HUES6 (cell line): ENCODE data around the gene FAM120B.
"Not testable (repeated sequence)": the region's sequence is repeated elsewhere in the genome, so short reads cannot be mapped to it uniquely, and the experiment has no call there.

Experiments used
- H3K27ac ChIP-seq: 2 replicates; pipeline ENCODE4 v1.7.0; 2013; ENCODE audit warnings: low read depth, mild to moderate bottlenecking, low read length, inconsistent platforms
- H3K27me3 ChIP-seq: 2 replicates; pipeline ENCODE4 v1.6.1; 2013; ENCODE audit warnings: low read length; ENCODE audit not compliant: control insufficient read depth, insufficient read depth
- H3K36me3 ChIP-seq: 2 replicates; pipeline ENCODE4 v1.6.1; 2013; ENCODE audit warnings: low read length; ENCODE audit not compliant: control insufficient read depth, insufficient read depth
- H3K4me1 ChIP-seq: 2 replicates; pipeline ENCODE4 v1.6.1; 2013; ENCODE audit warnings: low read length; ENCODE audit not compliant: control insufficient read depth, insufficient read depth
- H3K4me3 ChIP-seq: 2 replicates; pipeline ENCODE4 v1.5.1; 2013; ENCODE audit warnings: low read depth, low read length
- H3K9ac ChIP-seq: one replicate; pipeline ENCODE4 v1.6.1; 2013; ENCODE audit warnings: mild to moderate bottlenecking, low read length
- H3K9me3 ChIP-seq: 2 replicates; pipeline ENCODE4 v1.6.1; 2013; ENCODE audit warnings: low read depth, low read length; ENCODE audit not compliant: control insufficient read depth, insufficient read depth

The FAM120B gene

GRCh38 chr6:170407200-170407599, 100.6 kb downstream of the FAM120B start:
- no peak overlapping the region for H3K4me3 ChIP-seq
- H3K9ac ChIP-seq = no peak overlapping the region
- peaks cover 22% of the 10 kb centered on the region for H3K4me1 ChIP-seq
- no peak overlapping the region for H3K27ac ChIP-seq
- no peaks in the 10 kb centered on the region for H3K9me3 ChIP-seq
- no peaks in the 10 kb centered on the region for H3K27me3 ChIP-seq
- H3K36me3 ChIP-seq = peaks cover 22% of the 10 kb centered on the region

- Histone ChIP-seq H3K36me3 (peaks cover 22% of the 10 kb centered on the region), H3K9me3 (no peaks in the 10 kb centered on the region), H3K4me3 (no peak overlapping the region), H3K9ac (no peak overlapping the region), H3K27ac (no peak overlapping the region), H3K4me1 (peaks cover 15% of the 10 kb centered on the region), H3K27me3 (no peaks in the 10 kb centered on the region)
Observed at GRCh38 chr6:170407932-170408331, 101.4 kb downstream of the FAM120B start.

- H3K4me1 ChIP-seq, H3K27me3 ChIP-seq, H3K27ac ChIP-seq, H3K4me3 ChIP-seq, H3K9ac ChIP-seq, H3K9me3 ChIP-seq: not testable (repeated sequence)
- H3K36me3 ChIP-seq = peaks cover 16% of the 10 kb centered on the region
Observed at GRCh38 chr6:170409746-170410145, 103.2 kb downstream of the FAM120B start.

- no peak overlapping the region for H3K4me3 ChIP-seq
- H3K36me3 ChIP-seq = peaks cover 11% of the 10 kb centered on the region; the same call in 1 of the 2 replicates
Observed at GRCh38 chr6:170410241-170410640, 103.7 kb downstream of the FAM120B start.

GRCh38 chr6:170415318-170415717, 108.8 kb downstream of the FAM120B start:
- Histone ChIP-seq H3K9ac (no peak overlapping the region), H3K27me3 (no peaks in the 10 kb centered on the region), H3K27ac (no peak overlapping the region), H3K36me3 (no peaks in the 10 kb centered on the region), H3K4me1 (no peaks in the 10 kb centered on the region), H3K9me3 (no peaks in the 10 kb centered on the region), H3K4me3 (no peak overlapping the region)

More at GRCh38 chr6:170410241-170410640, 103.7 kb downstream of the FAM120B start:
- H3K27ac ChIP-seq = no peak overlapping the region
- H3K9me3 ChIP-seq = no peaks in the 10 kb centered on the region
- no peaks in the 10 kb centered on the region for H3K27me3 ChIP-seq
- no peak overlapping the region for H3K9ac ChIP-seq
- H3K4me1 ChIP-seq = no peaks in the 10 kb centered on the region

GRCh38 chr6:170416303-170416702, 109.7 kb downstream of the FAM120B start:
- Histone ChIP-seq H3K9ac (no peak overlapping the region), H3K36me3 (no peaks in the 10 kb centered on the region), H3K27me3 (no peaks in the 10 kb centered on the region), H3K9me3 (no peaks in the 10 kb centered on the region), H3K27ac (no peak overlapping the region), H3K4me1 (no peaks in the 10 kb centered on the region), H3K4me3 (no peak overlapping the region)

- H3K9ac ChIP-seq = no peak overlapping the region
- H3K4me1 ChIP-seq = no peaks in the 10 kb centered on the region
- no peaks in the 10 kb centered on the region for H3K27me3 ChIP-seq
- H3K9me3 ChIP-seq = no peaks in the 10 kb centered on the region
- no peak overlapping the region for H3K4me3 ChIP-seq
- H3K27ac ChIP-seq = no peak overlapping the region
- no peaks in the 10 kb centered on the region for H3K36me3 ChIP-seq
Observed at GRCh38 chr6:170416959-170417606, 110.5 kb downstream of the FAM120B start.

- Histone ChIP-seq H3K27ac (no peak overlapping the region), H3K9ac (no peak overlapping the region), H3K27me3 (no peaks in the 10 kb centered on the region), H3K4me3 (no peak overlapping the region), H3K4me1 (no peaks in the 10 kb centered on the region), H3K36me3 (no peaks in the 10 kb centered on the region), H3K9me3 (no peaks in the 10 kb centered on the region)
Observed at GRCh38 chr6:170417881-170418280, 111.3 kb downstream of the FAM120B start.

- Histone ChIP-seq H3K9me3 (no peaks in the 10 kb centered on the region), H3K27ac (no peak overlapping the region), H3K4me1 (no peaks in the 10 kb centered on the region), H3K36me3 (no peaks in the 10 kb centered on the region), H3K4me3 (no peak overlapping the region), H3K9ac (no peak overlapping the region), H3K27me3 (no peaks in the 10 kb centered on the region)
Observed at GRCh38 chr6:170420283-170420682, 113.7 kb downstream of the FAM120B start.

- H3K27ac ChIP-seq = no peak overlapping the region
- no peak overlapping the region for H3K4me3 ChIP-seq
Observed at GRCh38 chr6:170420791-170421776, 114.5 kb downstream of the FAM120B start.

GRCh38 chr6:170421921-170422320, 115.4 kb downstream of the FAM120B start:
- no peaks in the 10 kb centered on the region for H3K4me1 ChIP-seq
- H3K27ac ChIP-seq = no peak overlapping the region
- H3K27me3 ChIP-seq = no peaks in the 10 kb centered on the region
- no peak overlapping the region for H3K4me3 ChIP-seq
- no peaks in the 10 kb centered on the region for H3K9me3 ChIP-seq
- no peaks in the 10 kb centered on the region for H3K36me3 ChIP-seq
- H3K9ac ChIP-seq = no peak overlapping the region

More at GRCh38 chr6:170420791-170421776, 114.5 kb downstream of the FAM120B start:
- H3K36me3 ChIP-seq = no peaks in the 10 kb centered on the region
- H3K4me1 ChIP-seq = no peaks in the 10 kb centered on the region
- no peaks in the 10 kb centered on the region for H3K9me3 ChIP-seq
- H3K27me3 ChIP-seq = no peaks in the 10 kb centered on the region
- no peak overlapping the region for H3K9ac ChIP-seq
